ENCODE results near the gene ZNF691.

ZNF691 gene

GRCh38 chr1:42817440-42817767, 29.0 kb upstream of the ZNF691 start:
- Histone ChIP-seq H3K27ac (peak overlapping the region; percentile 98), H3K4me3 (ENCODE audit: low read depth in 1 of 2, low read length in 1 of 2) (peak overlapping the region; percentile 75 to 91), H3K9me3 (no peaks in the 10 kb centered on the region), H3K4me1 (ENCODE audit: control insufficient read depth in 1 of 2, insufficient read depth in 1 of 2, low read depth in 1 of 2, low read length in 1 of 2) (peaks cover 21 to 27% of the 10 kb centered on the region in 2 experiments), H3K27me3 (no peaks in the 10 kb centered on the region), H3K36me3 (peaks cover 5% of the 10 kb centered on the region)
- no peak for TF ChIP-seq CTCF (IDR thresholded peaks at IDR 0.05)

GRCh38 chr1:42817976-42818375, 28.4 kb upstream of the ZNF691 start:
- Histone ChIP-seq H3K9me3 (no peaks in the 10 kb centered on the region), H3K36me3 (peaks cover 5% of the 10 kb centered on the region), H3K27me3 (no peaks in the 10 kb centered on the region), H3K4me1 (ENCODE audit: control insufficient read depth in 1 of 2, insufficient read depth in 1 of 2, low read depth in 1 of 2, low read length in 1 of 2) (peaks cover 21 to 27% of the 10 kb centered on the region in 2 experiments), H3K4me3 (ENCODE audit: low read depth in 1 of 2, low read length in 1 of 2) (peak overlapping the region; percentile 75 to 91), H3K27ac (no peak overlapping the region)
- TF ChIP-seq CTCF (IDR thresholded peaks at IDR 0.05) = no peak

GRCh38 chr1:42820813-42821212, 25.6 kb upstream of the ZNF691 start:
- Histone ChIP-seq H3K4me3 (ENCODE audit: low read depth in 1 of 2, low read length in 1 of 2) (no peak overlapping the region), H3K27ac (no peak overlapping the region), H3K27me3 (no peaks in the 10 kb centered on the region), H3K4me1 (ENCODE audit: control insufficient read depth in 1 of 2, insufficient read depth in 1 of 2, low read depth in 1 of 2, low read length in 1 of 2) (peaks cover 18 to 22% of the 10 kb centered on the region in 2 experiments), H3K9me3 (no peaks in the 10 kb centered on the region), H3K36me3 (peaks cover 6% of the 10 kb centered on the region)
- no peak for TF ChIP-seq CTCF (IDR thresholded peaks at IDR 0.05)

DNA sequence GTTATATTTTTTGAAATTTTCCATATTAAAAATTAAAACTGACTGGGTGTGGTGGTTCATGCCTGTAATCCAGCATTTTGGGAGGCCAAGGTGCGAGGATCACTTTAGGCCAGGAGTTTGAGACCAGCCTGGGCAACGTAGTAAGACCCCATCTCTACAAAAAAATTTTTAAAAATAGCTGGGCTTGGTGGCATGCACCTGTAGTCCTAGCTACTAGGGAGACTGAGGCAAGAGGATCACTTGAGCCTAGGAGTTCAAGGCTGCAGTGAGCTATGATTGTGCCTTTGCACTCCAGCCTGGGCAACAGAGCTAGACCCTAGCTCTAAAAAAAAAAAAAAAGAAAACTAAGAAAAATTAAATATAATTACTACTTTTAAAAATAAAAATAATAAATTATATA, 24.7 kb upstream of the ZNF691 start:
- Histone ChIP-seq H3K4me1 (ENCODE audit: control insufficient read depth in 1 of 2, insufficient read depth in 1 of 2, low read depth in 1 of 2, low read length in 1 of 2) (peaks cover 9 to 14% of the 10 kb centered on the region in 2 experiments), H3K27me3 (no peaks in the 10 kb centered on the region), H3K36me3 (peaks cover 6% of the 10 kb centered on the region), H3K27ac (no peak overlapping the region), H3K4me3 (ENCODE audit: low read depth in 1 of 2, low read length in 1 of 2) (no peak overlapping the region), H3K9me3 (no peaks in the 10 kb centered on the region)
- no peak for TF ChIP-seq CTCF (IDR thresholded peaks at IDR 0.05)

DNA sequence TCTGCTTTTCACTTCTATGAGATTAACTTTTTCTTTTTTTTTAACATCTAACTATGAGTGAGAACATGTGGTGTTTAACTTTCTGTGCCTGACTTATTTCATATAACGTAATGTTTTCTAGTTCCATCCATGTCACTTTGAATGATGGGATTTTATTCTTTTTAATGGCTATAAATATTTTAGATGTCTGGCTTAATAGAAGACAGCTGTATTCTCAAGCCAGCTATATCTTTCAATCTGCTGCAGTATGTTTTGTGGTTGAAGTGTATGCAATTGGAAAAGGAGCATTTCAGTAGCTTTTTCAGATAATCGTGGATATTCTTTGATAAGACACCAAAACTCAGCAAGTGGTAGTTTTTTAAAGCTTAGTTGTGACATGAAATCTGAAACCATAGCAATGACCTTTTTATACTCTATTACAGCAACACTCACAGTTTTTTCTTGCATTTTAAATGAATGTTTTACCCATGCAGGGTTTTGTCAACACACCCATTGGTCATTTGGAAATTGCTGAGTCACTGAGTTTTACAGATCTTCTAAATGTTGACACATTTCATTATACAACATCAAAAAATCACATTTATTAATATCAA, 23.5 kb upstream of the ZNF691 start:
- Histone ChIP-seq H3K4me1 (ENCODE audit: control insufficient read depth in 1 of 2, insufficient read depth in 1 of 2, low read depth in 1 of 2, low read length in 1 of 2) (peaks cover 3 to 7% of the 10 kb centered on the region in 2 experiments), H3K36me3 (peaks cover 6% of the 10 kb centered on the region), H3K4me3 (ENCODE audit: low read depth in 1 of 2, low read length in 1 of 2) (no peak overlapping the region), H3K27ac (no peak overlapping the region), H3K9me3 (no peaks in the 10 kb centered on the region), H3K27me3 (no peaks in the 10 kb centered on the region)
- TF ChIP-seq CTCF (IDR thresholded peaks at IDR 0.05) = no peak
